Stimulated activated effector memory CD8-positive, alpha-beta T cell treated with anti-CD3 and anti-CD28 coated beads, Interleukin-12 subunit alpha, Interleukin-12 subunit beta, amount 100 ng/mL, for 72 hours (primary cell): ENCODE data around the gene HTR3D.

Experiments used
- ATAC-seq: fragments of 150-1000 bp; cut with Tn5 transposase; 2 replicates; pipeline ENCODE4 v1.10.0; 2021
- DNase-seq, 2 donors: peaks; one replicate each; pipeline ENCODE4 v3.0.0; 2021 to 2022; ENCODE audit warnings: low spot score in 2 of 2
- H3K27ac Mint-ChIP-seq: one replicate; pipeline ENCODE4 v1.8.0; 2022; ENCODE audit warnings: mild to moderate bottlenecking, mixed read lengths
- H3K36me3 Mint-ChIP-seq: one replicate; pipeline ENCODE4 v1.8.0; 2022; ENCODE audit warnings: mild to moderate bottlenecking, mixed read lengths
- H3K4me1 Mint-ChIP-seq: one replicate; pipeline ENCODE4 v1.8.0; 2022; ENCODE audit warnings: mixed read lengths
- H3K4me3 Mint-ChIP-seq: one replicate; pipeline ENCODE4 v1.8.0; 2022; ENCODE audit warnings: mild to moderate bottlenecking, mixed read lengths
- H3K9me3 Mint-ChIP-seq: one replicate; pipeline ENCODE4 v1.8.0; 2022; ENCODE audit warnings: mixed read lengths

HTR3D gene

DNA sequence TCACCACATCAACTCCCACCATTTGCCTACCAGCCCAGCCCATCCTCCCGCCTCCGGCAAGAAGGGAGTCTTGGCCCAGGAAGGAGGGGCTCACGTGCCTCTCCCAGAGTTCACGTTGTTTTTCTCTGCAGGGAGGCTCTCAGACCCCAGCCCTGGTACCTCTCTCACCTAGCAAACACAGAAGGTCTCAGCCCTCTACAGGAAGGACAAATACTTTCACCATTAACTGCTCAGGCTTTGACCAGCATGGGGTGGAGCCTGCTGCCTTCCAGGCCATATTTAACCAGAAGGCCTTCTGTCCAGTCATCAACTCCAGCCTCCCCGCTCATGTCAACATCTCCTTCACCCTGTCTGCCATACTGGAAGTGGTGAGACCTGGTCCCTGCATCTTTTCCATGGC, 46.3 kb downstream of the HTR3D start:
- Mint-ChIP-seq H3K4me3 (no peak overlapping the region), H3K36me3 (no peaks in the 10 kb centered on the region), H3K4me1 (no peaks in the 10 kb centered on the region), H3K27ac (no peak overlapping the region), H3K9me3 (no peaks in the 10 kb centered on the region)
- ATAC-seq, result no peak
- DNase-seq, result no peak

DNA sequence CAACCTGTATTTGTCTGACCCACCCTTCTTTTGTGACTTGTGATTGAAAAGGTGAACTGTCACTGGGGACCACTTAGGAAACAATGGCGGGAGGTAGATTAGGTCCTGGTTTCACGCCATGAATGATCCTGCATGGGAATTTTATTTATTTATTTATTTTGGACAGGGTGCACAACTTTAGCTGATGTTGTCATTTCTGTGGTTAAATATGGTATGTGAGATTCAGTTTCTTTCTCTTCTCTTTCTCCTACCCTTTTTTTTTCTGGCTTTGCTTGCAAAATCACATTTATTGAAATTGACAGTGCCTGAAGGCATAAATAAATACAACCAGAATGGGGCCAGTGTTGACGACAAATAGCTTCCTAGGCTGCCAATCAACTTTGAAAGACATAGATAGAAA, 47.3 kb downstream of the HTR3D start:
- Mint-ChIP-seq H3K4me3 (no peak overlapping the region), H3K9me3 (no peaks in the 10 kb centered on the region), H3K4me1 (no peaks in the 10 kb centered on the region), H3K36me3 (no peaks in the 10 kb centered on the region), H3K27ac (no peak overlapping the region)
- DNase-seq (no peak), ATAC-seq (no peak)

DNA sequence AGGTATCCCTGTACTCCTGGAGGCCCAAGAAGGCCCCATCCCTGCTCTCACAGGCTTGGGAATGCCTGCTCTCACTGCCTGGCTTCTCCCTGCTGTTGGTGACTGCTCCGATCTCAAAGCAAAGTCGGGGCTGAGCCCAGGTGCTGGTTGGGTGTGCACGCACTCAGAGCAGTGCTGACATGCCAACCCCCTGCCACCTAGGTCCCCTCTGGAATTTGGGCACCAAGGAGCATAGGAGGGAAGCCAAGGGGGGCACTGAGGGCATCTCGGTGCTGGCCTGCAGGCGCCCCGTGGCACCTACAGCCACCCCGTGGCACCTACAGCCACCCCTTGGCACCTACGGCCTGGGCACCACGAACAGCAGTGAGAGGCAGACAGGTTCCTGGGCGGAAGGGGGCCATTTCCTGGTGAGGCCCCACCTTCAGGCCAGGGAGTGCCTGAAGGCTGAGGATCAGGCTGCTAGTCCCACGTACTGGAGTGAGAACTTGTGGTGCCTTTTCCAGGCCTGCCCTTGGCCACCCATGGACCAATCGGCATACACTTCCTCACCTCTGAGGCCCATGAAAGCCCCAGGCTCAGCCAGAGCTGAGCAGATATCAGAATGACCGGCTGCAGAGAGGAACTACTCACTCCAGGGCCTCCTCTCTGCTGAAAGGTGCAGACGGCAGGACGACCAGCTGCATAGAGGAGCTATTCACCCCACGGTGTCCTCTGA, 49.7 kb downstream of the HTR3D start:
- DNase-seq (no peak), ATAC-seq (no peak)
- H3K4me3 Mint-ChIP-seq, result no peak overlapping the region
- H3K4me1 Mint-ChIP-seq, result peaks cover 6% of the 10 kb centered on the region
- no peaks in the 10 kb centered on the region for H3K36me3 Mint-ChIP-seq
- peaks cover 9% of the 10 kb centered on the region for H3K9me3 Mint-ChIP-seq
- no peak overlapping the region for H3K27ac Mint-ChIP-seq

- ATAC-seq (no peak), DNase-seq (no peak)
- H3K9me3 Mint-ChIP-seq, result peaks cover 9% of the 10 kb centered on the region
- H3K4me1 Mint-ChIP-seq, result peaks cover 6% of the 10 kb centered on the region
- no peak overlapping the region for H3K27ac Mint-ChIP-seq
- H3K36me3 Mint-ChIP-seq, result no peaks in the 10 kb centered on the region
- H3K4me3 Mint-ChIP-seq, result no peak overlapping the region
Observed at GRCh38 chr3:184082034-184082433, 50.5 kb downstream of the HTR3D start.

DNA sequence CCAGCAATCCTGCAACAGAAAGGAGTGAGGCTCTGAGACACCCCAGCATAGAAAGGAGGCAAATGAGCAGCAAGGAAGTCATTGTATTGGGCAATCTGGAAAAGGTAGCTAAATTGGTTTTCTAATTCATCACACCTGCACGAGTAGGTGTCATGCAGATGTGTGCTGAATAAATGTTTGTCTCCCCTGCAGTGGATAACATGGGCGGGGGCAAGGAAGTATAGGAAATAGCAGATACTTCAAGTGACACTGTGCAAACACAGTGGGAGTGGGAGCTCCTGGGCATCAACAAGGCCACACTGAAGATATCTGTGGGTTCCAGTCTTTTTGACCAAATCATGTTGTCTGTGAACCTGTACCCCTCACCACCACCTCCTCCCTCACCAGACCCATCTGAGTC, 50.9 kb downstream of the HTR3D start:
- ATAC-seq, result no peak
- H3K36me3 Mint-ChIP-seq, result no peaks in the 10 kb centered on the region
- H3K4me1 Mint-ChIP-seq, result peaks cover 6% of the 10 kb centered on the region
- peaks cover 9% of the 10 kb centered on the region for H3K9me3 Mint-ChIP-seq
- no peak overlapping the region for H3K27ac Mint-ChIP-seq
- no peak for DNase-seq
- no peak overlapping the region for H3K4me3 Mint-ChIP-seq

- DNase-seq (no peak), ATAC-seq (no peak)
- H3K4me1 Mint-ChIP-seq, result peaks cover 6% of the 10 kb centered on the region
- no peak overlapping the region for H3K27ac Mint-ChIP-seq
- H3K9me3 Mint-ChIP-seq, result peaks cover 9% of the 10 kb centered on the region
- H3K4me3 Mint-ChIP-seq, result no peak overlapping the region
- no peaks in the 10 kb centered on the region for H3K36me3 Mint-ChIP-seq
Observed at GRCh38 chr3:184085389-184085852, 53.9 kb downstream of the HTR3D start.
